ENCODE data around the gene NR2C2AP.
"Not testable (repeated sequence)": the region's sequence is repeated elsewhere in the genome, so short reads cannot be mapped to it uniquely, and the experiment has no call there.

The NR2C2AP gene, protein sequence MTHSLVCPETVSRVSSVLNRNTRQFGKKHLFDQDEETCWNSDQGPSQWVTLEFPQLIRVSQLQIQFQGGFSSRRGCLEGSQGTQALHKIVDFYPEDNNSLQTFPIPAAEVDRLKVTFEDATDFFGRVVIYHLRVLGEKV

DNA sequence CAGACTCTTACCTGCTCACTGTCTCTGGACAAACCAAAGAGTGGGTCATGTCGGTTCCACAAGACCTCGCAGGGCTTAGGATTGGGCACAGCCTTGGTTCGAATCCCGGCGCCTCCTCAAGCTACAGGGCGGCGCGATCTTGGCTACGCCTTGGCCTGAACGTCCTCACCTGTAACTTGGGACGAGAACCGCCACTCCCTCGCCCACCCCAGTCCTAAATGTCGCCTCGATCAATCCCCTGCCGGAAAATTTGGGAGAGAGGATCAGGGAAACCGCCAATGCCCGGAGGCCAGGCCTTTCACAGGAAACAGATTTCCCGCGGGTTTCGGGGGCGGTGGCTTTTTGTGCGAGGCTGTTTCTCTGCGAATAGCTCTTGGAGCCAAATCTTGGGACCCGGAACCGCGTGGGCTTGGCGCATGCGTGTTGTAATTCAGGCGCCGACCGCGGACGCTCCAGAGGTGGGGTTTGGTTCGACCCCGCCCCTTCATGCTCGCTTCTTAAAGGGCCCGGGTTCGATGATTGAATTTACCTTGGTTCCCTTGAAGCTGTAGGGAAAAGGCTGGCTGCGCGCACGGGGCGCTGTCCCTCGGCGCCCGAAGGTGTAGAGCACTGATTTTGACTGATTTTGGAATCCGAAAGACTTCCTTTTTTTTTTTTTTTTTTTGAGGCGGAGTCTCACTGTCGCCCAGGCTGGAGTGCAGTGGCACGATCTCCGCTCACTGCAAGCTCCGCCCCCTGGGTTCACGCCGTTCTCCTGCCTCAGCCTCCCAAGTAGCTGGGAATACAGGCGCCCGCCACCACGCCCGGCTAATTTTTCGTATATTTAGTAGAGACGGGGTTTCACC is at the start of gene NR2C2AP:
Gene NR2C2AP, minus strand, starts transcription at position 403 of the 845 bp plus-strand sequence. Its CDS starts 354 bp downstream, at position 49.
- DNase-seq: peak; percentile 46

GRCh38 chr19:19250196-19250801 is 47.1 kb upstream of the NR2C2AP start:
- DNase-seq: no peak

DNA sequence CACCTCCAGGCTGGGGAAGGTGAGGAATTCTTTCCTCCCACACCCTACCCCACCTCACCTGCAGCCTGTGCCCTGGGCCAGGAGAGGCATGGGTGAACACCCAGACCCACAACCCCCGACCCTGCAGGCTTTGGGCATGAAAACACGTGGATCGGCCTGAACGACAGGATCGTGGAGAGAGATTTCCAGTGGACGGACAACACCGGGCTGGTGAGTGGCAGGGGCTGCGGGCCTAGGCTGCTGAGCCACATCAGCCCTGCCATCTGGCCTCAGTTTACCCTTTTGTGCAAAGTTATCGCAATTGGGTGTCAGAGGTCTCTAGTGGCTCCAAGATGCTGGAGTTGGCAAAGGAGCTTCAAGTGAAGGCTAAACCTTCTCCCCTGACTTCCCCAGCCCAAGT is 37.3 kb upstream of the NR2C2AP start:
- no peak for DNase-seq

DNA sequence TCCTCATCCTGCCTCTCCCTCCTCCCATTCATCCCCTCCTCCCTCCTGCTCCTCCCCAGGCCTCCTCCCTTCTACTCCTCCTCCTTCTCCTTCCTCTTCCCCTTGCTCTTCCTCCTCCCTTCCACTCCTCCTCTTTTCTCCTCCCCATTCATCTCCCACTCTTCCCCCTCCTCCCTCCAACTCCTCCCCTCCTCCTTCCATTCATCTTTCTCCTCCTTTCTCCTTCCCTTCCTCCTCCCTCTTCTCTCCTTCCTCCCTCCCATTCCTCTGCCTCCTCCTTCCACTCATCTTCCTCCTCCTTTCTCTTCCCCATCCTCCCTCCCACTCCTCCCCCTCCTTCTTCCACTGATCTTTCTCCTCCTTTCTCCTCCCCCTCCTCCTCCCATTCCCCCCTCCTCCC is 36.5 kb upstream of the NR2C2AP start:
- no peak for DNase-seq

DNA sequence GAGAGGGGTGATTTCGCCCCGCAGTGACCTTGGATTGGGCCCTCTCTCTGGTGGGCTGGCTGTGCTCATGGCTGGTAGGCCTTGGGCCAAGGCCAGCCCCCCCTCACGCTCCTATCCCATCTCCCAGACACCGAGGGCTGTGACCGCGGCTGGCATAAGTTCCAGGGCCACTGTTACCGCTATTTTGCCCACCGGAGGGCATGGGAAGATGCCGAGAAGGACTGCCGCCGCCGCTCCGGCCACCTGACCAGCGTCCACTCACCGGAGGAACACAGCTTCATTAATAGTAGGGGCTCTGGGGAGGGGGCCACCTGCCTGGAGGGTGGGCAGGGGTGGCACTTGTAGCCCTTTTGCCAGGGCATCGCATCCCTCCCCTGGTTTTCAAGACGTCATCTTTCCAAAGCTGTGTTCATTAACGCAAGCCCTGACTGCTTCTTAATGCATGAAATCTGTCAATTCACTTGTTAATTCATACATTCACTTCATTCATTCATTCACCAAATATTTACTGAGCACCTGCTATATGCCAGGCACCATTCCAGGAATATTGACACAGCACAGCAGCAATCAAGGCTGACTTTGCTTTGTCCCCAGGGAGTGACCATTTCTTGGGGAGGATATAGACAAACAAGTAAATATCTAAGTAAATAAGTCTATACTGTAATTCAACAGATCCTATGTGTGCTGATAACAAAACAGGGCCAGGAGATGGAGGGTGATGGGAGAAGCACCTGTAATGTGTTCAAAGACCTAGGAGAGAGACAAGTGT is 35.1 kb upstream of the NR2C2AP start:
- no peak for DNase-seq

- DNase-seq: no peak
These were observed 33.0 kb upstream of the NR2C2AP start for GRCh38 chr19:19236173-19236572.

DNA sequence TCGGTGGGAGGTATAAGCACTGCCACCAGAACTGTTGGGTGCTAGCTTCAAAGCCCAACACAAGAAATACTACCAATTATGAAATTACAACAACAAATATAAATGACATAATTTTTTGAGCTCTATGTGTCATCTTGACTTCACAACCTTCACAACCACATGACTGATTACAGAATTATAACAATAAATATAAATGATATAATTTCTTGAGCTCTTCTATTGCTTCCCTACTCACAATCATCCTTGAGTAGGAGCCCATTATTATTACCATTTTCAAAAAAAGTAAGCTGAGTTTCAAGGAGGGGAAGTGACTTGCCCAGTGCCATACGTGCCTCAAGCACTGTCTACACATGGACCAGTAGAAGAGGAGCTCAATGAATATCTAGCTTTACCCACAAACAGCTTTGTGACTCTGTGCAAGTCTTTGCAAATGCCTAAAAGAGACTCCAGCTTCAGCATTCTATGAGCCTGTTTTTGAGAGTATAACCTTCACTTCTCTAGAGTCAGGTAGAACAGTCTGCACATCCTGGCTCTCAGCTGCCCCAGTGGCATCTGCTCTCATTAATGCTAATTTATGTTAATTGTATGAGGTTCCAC is 31.1 kb upstream of the NR2C2AP start:
- no peak for DNase-seq

GRCh38 chr19:19232261-19232721 is 29.1 kb upstream of the NR2C2AP start:
- no peak for DNase-seq

- no peak for DNase-seq
These were observed 27.8 kb upstream of the NR2C2AP start for GRCh38 chr19:19230999-19231398.

- DNase-seq: no peak
These were observed 26.5 kb upstream of the NR2C2AP start for GRCh38 chr19:19229701-19230100.

GRCh38 chr19:19227217-19227616 is 24.0 kb upstream of the NR2C2AP start:
- no peak for DNase-seq

- DNase-seq: no peak
These were observed 23.4 kb upstream of the NR2C2AP start for GRCh38 chr19:19226663-19227062.

- DNase-seq: no peak
These were observed 23.0 kb upstream of the NR2C2AP start for GRCh38 chr19:19226204-19226603.

- no peak for DNase-seq
These were observed 21.8 kb upstream of the NR2C2AP start for GRCh38 chr19:19224852-19225494.

DNA sequence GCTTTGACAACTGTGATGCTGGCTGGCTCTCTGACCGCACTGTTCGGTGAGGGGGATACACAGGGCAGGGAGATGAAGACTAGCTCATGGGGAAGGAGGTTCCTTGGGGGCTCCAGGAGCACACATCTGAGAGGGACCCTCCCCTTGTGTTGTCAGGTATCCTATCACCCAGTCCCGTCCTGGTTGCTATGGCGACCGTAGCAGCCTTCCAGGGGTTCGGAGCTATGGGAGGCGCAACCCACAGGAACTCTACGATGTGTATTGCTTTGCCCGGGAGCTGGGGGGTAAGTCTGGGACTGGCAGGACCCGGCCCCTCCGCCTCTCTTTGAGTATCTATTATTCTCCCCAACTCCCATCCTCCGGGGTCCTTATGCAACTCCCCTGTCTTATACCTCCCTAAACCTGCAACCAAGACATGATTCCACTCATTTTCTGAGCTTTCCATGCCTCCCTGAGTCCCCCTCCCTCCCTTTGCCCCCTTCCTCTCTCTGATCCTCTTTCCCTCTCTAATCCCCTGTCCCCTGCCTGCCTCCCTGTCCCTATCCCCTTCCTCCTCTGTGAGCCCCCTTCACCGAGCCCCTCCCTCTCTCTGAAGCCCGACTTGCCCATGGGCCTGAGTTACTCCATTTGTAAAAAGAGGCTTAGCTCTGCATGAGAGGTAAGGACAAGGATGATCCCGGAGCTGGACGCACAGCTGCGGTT is 21.1 kb upstream of the NR2C2AP start:
- DNase-seq: no peak

DNA sequence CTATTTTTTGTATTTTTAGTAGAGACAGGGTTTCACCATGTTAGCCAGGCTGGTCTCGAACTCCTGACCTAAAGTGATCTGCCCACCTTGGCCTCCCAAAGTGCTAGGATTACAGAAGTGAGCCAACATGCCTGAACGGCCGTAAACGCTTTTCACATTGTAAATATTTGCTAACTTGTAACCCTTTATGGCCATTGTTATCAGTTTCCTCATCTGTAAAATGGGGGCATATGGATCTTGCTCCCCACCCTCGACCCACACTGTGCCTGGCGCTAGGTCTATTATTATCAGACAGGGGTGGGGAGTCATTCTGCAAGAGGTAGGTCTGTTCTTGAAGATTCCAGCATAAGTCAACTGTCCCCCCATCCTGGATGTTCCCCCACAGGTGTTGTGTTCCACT is 20.4 kb upstream of the NR2C2AP start:
- DNase-seq: no peak

DNA sequence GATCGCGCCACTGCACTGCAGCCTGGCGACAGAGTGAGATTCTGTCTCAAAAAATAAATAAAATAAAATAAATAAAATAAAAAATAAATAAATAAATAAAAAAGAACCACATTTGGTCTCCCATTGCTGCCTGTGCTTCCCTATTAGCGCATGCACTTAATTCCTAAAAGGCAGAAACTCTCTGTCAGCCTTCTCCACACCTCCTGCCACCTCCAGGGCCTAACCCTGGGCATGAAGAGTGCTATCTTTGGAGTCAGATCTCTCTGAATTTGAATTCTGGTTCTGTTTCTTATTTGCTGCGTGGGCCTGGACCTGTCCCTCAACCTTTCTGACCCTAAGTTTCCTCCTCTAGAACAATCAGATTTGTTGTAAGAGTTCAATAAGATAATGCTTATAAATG is 19.8 kb upstream of the NR2C2AP start:
- DNase-seq: no peak

DNA sequence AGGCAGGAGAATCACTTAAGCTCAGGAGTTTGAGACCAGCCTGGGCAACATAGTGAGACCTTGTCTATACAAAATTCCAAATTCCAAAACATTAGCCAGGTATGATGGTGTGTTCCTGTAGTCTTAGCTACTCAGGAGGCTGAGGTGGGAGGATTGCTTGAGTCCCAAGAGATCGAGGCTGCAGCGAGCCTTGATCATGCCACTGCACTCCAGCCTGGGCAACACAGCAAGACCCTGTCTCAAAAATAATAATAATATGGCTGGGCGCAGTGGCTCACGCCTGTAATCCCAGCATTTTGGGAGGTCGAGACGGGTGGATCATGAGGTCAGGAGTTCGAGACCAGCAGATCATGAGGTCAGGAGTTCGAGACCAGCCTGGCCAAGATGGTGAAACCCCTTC is 17.8 kb upstream of the NR2C2AP start:
- DNase-seq: not testable (repeated sequence)

GRCh38 chr19:19218911-19219310 is 15.7 kb upstream of the NR2C2AP start:
- DNase-seq: no peak

DNA sequence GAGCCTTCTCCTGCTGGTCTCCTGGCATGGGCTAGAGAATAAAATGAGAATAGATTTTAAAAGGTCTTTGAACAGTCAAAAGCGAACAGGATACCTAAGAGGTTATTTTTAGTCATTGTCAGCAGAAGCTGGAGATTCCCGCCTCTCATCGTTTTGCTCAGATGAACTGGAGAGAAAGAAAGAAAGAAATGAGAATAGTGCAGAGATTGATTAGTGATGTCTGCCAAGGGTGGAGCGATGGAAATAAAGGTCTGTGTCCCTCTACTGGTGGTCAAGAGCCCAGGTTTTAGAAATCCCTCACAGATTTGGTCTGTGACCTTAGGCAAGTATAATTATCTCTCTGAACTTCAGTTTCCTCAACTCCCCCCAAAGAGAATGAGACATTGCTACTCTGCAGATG is 13.9 kb upstream of the NR2C2AP start:
- no peak for DNase-seq

DNA sequence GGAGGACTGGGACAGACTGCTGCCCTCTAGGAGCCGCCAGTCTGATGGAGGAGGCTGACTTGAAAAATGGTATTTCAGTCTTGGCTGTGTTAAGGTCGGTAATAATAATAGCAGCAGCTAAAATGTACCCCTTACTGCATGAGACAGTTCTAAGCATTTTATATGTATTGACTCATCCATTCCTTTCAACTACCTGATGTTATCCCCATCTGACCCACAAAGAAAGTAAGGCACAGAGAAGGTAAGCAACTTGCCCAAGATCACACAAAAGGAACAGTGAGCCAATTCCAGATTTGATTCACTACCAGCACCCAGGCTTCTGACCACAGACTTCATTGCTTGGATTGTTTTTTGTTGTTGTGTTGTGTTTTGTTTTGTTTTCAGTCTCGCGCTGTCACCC is 12.6 kb upstream of the NR2C2AP start:
- DNase-seq: no peak

DNA sequence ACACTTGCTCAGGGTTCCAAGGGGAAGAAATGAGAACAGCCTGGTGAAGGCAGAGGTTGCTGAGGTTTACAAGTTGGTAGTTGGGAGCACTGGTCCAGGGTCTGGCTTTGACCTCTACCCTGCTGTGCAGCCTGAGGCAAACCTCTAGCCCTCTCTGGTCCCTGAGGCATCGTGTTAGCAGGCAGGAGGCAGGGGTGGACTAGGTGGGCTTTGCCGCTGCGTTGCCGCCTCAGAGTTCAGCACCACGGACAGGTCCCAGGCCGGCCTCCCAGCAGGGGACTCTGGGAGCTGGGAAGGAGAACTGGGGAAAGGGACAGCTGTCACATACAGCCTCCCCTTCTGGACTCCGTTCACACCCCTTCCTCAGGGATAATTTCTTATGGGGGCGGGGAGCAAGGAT is 11.7 kb upstream of the NR2C2AP start:
- no peak for DNase-seq

Data from NCI-H1436 treated with DMSO at 0.1 percent for 48 hours (cell line).